Subcutaneous abdominal adipose tissue (tissue), 5 donors: ENCODE measurements around the gene TFAM.
"Not testable (repeated sequence)": the region's sequence is repeated elsewhere in the genome, so short reads cannot be mapped to it uniquely, and the experiment has no call there.

Source experiments
- H3K27ac ChIP-seq: one replicate; pipeline ENCODE4 v1.7.0; 2013; ENCODE audit warnings: low read depth, mild to moderate bottlenecking, inconsistent platforms, low read length, moderate library complexity
- H3K27me3 ChIP-seq, 5 donors: one replicate each; pipeline ENCODE4 v1.7.0; 2013; ENCODE audit warnings: low read length in 5 of 5, inconsistent platforms in 1 of 5; ENCODE audit not compliant: control insufficient read depth in 5 of 5, insufficient read depth in 4 of 5
- H3K36me3 ChIP-seq, 5 donors: one replicate each; pipeline ENCODE4 v1.7.0; 2013; ENCODE audit warnings: low read length in 5 of 5; ENCODE audit not compliant: control insufficient read depth in 5 of 5, insufficient read depth in 5 of 5
- H3K4me1 ChIP-seq, 5 donors: one replicate each; pipeline ENCODE4 v1.7.0; 2013; ENCODE audit warnings: low read length in 5 of 5, mild to moderate bottlenecking in 3 of 5, moderate library complexity in 1 of 5; ENCODE audit not compliant: control insufficient read depth in 5 of 5, insufficient read depth in 5 of 5
- H3K4me3 ChIP-seq, 5 donors: one replicate each; pipeline ENCODE4 v1.7.0; 2013; ENCODE audit warnings: low read length in 5 of 5, low read depth in 1 of 5
- H3K9ac ChIP-seq, 5 donors: one replicate each; pipeline ENCODE4 v1.7.0; 2013; ENCODE audit warnings: low read length in 5 of 5, mild to moderate bottlenecking in 4 of 5, moderate library complexity in 3 of 5
- H3K9me3 ChIP-seq, 5 donors: one replicate each; pipeline ENCODE4 v1.7.0; 2013; ENCODE audit warnings: low read length in 5 of 5; ENCODE audit not compliant: control insufficient read depth in 5 of 5
- donor health status: healthy.
- donor health status: healthy.
- donor health status: healthy.
- donor health status: healthy.
- donor health status: healthy.

TFAM gene

DNA sequence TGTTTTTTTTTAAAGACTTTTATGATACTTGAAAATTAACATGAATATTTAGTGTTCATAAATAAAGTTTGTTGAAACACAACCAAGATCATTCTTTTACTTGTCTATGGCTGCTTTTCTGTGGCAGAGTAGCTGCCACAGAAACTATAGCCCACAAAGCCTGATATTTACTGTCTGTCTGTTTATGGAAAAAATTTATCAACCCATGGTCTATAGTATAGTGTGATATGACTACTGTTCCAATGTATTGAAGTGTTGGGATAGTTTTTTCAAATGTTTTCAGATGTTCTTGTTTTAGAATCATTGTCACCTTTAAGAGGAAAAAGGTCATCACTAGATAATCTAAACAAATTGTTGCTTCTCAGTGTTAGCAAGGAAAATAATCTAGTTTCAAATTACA is 10.8 kb downstream of the TFAM start:
- H3K9ac ChIP-seq: no peak overlapping the region
- H3K9me3 ChIP-seq: no peaks in the 10 kb centered on the region
- peaks cover 34 to 52% (median 43%) of the 10 kb centered on the region in 5 donors for H3K36me3 ChIP-seq
- H3K4me1 ChIP-seq: no peaks in the 10 kb centered on the region
- H3K27me3 ChIP-seq: no peaks in the 10 kb centered on the region
- no peak overlapping the region for H3K27ac ChIP-seq
- no peak overlapping the region for H3K4me3 ChIP-seq

DNA sequence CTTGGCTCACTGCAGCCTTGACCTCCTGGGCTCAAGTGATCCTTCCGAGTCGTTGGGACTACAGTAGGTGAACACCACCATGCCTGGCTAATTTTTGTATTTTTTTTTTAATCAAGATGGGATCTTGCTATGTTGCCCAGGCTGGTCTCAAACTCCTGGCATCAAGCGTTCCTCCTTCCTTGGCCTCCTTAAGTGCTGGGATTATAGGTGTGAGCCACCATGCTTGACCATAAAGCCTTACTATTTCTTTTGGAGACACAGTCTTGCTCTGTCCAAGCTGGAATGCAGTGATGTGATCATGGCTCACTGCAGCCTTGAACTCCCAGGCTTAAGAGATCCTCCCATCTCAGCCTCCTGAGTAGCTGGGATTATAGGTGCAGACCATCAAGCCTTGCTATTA is 12.6 kb downstream of the TFAM start:
- H3K27me3 ChIP-seq: no peaks in the 10 kb centered on the region
- H3K9ac ChIP-seq: no peak overlapping the region
- no peak overlapping the region for H3K4me3 ChIP-seq
- no peak overlapping the region for H3K27ac ChIP-seq
- H3K36me3 ChIP-seq: peaks cover 31 to 45% (median 34%) of the 10 kb centered on the region in 5 donors
- H3K4me1 ChIP-seq: no peaks in the 10 kb centered on the region
- H3K9me3 ChIP-seq: no peaks in the 10 kb centered on the region

DNA sequence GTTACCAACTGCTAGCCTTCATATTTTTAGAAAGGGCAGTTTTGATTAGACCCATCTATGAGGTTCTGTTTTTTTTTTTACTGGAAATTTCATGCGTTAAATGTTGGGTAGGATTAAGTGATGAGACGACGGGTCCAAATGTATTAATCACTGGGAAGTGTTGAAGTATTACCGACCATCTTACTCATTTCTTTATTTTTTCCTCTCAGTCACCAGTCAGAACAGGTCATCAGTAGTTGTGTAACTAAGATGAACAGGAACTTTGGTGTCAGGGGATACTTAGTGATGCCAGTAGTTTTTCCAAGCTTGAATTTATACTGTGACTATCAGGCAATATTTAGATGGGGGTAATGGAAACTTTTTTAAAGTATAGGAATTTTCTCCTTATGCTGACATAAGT is 14.2 kb downstream of the TFAM start:
- no peak overlapping the region for H3K4me3 ChIP-seq
- H3K9ac ChIP-seq: no peak overlapping the region
- H3K27me3 ChIP-seq: no peaks in the 10 kb centered on the region
- no peaks in the 10 kb centered on the region for H3K9me3 ChIP-seq
- no peak overlapping the region for H3K27ac ChIP-seq
- no peaks in the 10 kb centered on the region for H3K4me1 ChIP-seq
- peaks cover 24 to 32% (median 26%) of the 10 kb centered on the region in 5 donors for H3K36me3 ChIP-seq

DNA sequence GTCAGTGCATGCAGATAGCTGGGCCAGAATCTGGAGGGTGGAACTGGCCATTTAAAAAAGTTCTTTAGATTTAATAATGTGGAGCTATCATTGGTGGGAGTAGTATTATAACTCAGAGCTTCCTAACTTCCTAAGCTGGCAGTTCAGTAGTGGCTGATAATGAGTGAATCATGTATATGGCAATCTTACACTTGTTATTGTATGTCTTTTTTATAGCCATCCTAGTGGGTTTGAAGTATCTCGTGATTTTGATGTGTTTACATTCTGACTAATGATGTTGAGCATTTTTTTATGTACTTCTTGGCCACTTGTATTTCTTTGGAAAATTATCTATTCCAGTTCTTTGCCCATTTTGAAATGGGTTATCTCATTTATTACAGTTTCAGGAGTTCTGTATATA is 15.4 kb downstream of the TFAM start:
- H3K4me1 ChIP-seq: no peaks in the 10 kb centered on the region
- H3K36me3 ChIP-seq: peaks cover 14 to 21% (median 16%) of the 10 kb centered on the region in 5 donors
- no peak overlapping the region for H3K9ac ChIP-seq
- no peaks in the 10 kb centered on the region for H3K27me3 ChIP-seq
- no peak overlapping the region for H3K27ac ChIP-seq
- no peak overlapping the region for H3K4me3 ChIP-seq
- H3K9me3 ChIP-seq: no peaks in the 10 kb centered on the region

DNA sequence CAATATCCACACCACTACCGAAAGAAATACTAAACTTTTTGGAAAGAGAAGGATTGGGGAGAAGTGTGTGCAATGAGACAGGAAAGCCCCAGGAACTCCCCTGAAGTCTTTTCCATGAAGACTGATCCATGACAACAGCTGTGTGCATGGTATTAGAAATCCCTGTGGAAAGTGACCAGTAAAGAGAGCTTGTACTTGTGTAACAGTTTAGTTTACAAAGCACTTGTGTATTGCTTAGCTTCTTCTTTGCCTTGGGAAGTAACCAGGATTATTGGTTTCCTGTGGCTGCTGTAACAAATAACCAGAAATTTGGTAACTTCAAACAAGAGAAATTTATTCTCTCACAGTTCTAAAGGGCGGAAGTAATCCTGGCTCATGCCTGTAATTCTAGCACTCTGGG is 18.8 kb downstream of the TFAM start:
- Histone ChIP-seq H3K36me3 (no peaks in the 10 kb centered on the region), H3K4me1 (no peaks in the 10 kb centered on the region), H3K9me3 (no peaks in the 10 kb centered on the region), H3K4me3 (no peak overlapping the region), H3K9ac (no peak overlapping the region), H3K27ac (no peak overlapping the region), H3K27me3 (no peaks in the 10 kb centered on the region)

DNA sequence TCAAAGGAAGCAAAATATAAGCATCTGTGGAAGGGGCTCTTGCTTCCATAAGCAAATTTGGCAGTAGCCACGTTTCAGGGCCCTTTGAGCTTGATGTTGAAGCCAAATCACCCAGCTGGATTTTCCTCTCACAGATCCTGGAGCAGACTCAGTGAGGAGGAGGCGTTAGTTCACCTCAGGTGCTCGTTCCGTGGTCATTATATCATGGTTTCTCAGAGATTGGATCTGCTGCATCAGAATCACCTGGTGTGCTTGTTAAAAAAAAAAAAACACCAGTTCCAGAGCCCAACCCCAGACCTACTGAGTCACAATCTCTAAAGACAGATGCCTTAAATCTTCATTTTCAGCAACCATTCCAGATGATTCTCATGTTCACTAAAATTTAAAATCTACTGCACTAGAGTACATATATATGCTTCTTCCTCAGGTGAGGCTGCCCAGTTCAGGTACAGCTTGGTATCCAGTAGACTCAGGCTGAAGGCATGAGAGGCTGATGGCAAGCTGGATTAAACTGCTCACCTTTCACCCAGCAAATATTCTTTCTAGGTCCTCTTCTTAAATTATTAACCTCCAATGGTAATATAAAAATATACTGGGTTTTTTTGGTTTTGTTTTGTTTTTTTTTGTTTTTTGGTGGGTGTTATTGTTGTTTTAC is 24.9 kb downstream of the TFAM start:
- no peak overlapping the region for H3K4me3 ChIP-seq
- H3K27me3 ChIP-seq: no peaks in the 10 kb centered on the region
- peaks cover 0 to 5% (median 0%) of the 10 kb centered on the region in 5 donors for H3K4me1 ChIP-seq
- no peaks in the 10 kb centered on the region for H3K36me3 ChIP-seq
- H3K9ac ChIP-seq: no peak overlapping the region
- H3K27ac ChIP-seq: no peak overlapping the region
- no peaks in the 10 kb centered on the region for H3K9me3 ChIP-seq

DNA sequence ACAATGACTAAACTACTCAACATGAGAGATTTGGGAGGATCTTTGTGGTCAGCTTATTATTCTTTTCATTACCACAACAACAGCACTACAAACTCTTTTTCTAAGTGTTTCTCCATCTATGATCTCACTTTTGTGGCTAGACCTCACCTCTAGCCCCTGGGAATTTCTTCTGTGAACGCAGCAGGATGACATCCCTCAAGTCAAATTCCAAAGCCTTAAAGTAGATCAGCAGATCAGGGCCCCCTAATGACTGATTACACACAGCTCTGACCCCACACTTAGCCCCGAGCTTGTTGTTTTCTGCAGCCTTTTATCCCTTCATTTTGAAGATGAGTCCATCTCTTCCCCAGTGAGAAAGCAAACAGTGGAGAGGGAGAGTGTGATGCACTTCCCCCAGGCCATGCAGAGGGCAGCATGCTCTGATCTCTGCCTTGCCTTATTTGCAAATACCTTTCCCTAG is 27.3 kb downstream of the TFAM start:
- Histone ChIP-seq H3K9ac (no peak overlapping the region), H3K4me3 (no peak overlapping the region), H3K4me1 (peaks cover 0 to 5% (median 0%) of the 10 kb centered on the region in 5 donors), H3K9me3 (no peaks in the 10 kb centered on the region), H3K27ac (no peak overlapping the region), H3K27me3 (no peaks in the 10 kb centered on the region), H3K36me3 (no peaks in the 10 kb centered on the region)

DNA sequence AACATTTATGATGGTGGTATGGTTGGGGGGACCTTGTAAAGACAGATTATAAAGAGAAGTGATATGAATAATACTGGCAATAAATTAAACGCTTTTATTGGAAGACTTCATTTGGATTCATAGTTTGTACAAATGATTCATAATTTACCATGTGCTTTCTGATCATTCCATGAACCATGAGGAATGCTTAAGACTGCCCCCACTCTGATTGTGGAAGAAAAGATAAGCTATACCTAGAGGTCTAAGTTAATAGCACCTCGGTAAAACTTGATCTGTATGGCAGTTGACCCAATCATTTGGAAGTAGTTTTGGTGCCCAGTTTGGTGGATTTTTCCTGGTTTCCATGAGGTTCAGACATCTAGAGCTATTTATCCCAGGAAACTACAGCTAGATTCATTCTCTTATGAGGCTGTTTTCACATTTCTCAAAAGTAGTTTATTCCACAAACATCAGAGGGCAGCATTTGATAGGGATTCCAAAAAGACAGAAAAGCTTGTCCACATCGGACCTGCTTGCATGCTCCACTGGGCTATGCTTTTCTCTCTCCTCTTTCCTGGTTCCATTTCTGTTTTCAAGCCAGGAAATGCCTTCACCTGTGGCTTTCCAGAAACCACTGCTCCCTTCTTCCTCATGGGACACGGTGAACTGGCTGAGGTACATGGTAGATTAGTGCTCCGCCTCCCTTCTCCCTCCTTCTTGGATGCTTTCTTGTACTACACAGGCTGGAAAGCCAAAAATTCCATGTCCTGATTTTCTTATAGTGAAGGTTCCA is 29.2 kb downstream of the TFAM start:
- no peak overlapping the region for H3K4me3 ChIP-seq
- H3K4me1 ChIP-seq: peaks cover 0 to 5% (median 0%) of the 10 kb centered on the region in 5 donors
- no peaks in the 10 kb centered on the region for H3K27me3 ChIP-seq
- H3K9ac ChIP-seq: no peak overlapping the region
- H3K36me3 ChIP-seq: no peaks in the 10 kb centered on the region
- no peaks in the 10 kb centered on the region for H3K9me3 ChIP-seq
- H3K27ac ChIP-seq: no peak overlapping the region

DNA sequence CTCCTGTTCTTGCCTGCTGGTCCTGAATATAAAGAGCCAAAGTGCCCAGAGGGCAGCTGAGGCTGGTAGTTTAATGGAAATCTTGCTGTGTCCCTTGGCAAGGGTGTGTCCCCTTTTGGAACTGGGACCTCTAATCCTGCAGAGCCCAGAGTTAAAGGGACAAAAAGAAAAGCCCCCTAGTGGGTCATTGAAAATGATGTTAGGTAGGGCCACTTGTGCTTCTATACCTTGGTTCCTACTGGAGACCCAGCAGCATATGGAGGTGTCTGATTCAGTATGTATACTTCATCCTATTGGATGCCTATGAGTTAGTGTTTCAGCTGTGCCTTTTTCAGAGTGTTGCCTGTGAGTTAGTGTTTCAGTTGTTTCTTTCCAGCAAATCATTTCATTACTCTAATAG is 30.5 kb downstream of the TFAM start:
- Histone ChIP-seq H3K27ac (no peak overlapping the region), H3K9me3 (no peaks in the 10 kb centered on the region)

DNA sequence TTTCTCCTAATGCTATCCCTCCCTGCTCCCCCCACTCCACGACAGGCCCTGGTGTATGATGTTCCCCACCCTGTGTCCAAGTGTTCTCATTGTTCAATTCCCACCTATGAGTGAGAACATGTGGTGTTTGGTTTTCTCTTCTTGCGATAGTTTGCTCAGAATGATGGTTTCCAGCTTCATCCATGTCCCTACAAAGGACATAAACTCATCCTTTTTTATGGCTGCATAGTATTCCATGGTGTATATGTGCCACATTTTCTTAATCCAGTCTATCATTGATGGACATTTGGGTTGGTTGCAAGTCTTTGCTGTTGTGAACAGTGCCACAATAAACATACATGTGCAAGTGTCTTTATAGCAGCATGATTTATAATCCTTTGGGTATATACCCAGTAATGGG is 32.7 kb downstream of the TFAM start:
- not testable (repeated sequence) for H3K27me3 ChIP-seq, H3K9ac ChIP-seq, H3K27ac ChIP-seq, H3K36me3 ChIP-seq, H3K4me3 ChIP-seq, H3K4me1 ChIP-seq, H3K9me3 ChIP-seq

More for the DNA sequence above, 30.5 kb downstream of the TFAM start:
- Histone ChIP-seq H3K4me3 (no peak overlapping the region), H3K9ac (no peak overlapping the region), H3K4me1 (peaks cover 0 to 5% (median 0%) of the 10 kb centered on the region in 5 donors), H3K36me3 (no peaks in the 10 kb centered on the region), H3K27me3 (no peaks in the 10 kb centered on the region)
